Mammary epithelial cell (primary cell): ENCODE measurements around the gene STRN.

Source experiments
- CTCF ChIP-seq, 2 donors: IDR thresholded peaks in 1 of 2; conservative IDR thresholded peaks in 1 of 2; 2 replicates each; pipeline ENCODE4 v1.5.1; 2011 to 2012; ENCODE audit warnings: inconsistent platforms in 2 of 2, low read length in 2 of 2, mild to moderate bottlenecking in 2 of 2, control low read depth in 1 of 2, low read depth in 1 of 2; ENCODE audit not compliant: insufficient read depth in 1 of 2; ENCODE audit errors: extremely low read depth in 1 of 2
- EZH2 ChIP-seq: IDR thresholded peaks from 2 replicates; pipeline ENCODE4 v1.6.1; 2012; ENCODE audit warnings: low read length, inconsistent platforms, borderline replicate concordance

GRCh38 chr2:36971990-36972389, 5.7 kb upstream of the STRN start:
- TF ChIP-seq CTCF (conservative IDR thresholded peaks at IDR 0.05 in 1 of 2, IDR thresholded peaks at IDR 0.05 in 1 of 2; ENCODE audit: extremely low read depth in 1 of 2, insufficient read depth in 1 of 2, low read depth in 1 of 2, low read length in 2 of 2), result no peak
- TF ChIP-seq EZH2, result no peak
